Neuron (in vitro differentiated cells): Measurements from ENCODE around the gene TMEM45B.
"Not testable (repeated sequence)": the region's sequence is repeated elsewhere in the genome, so short reads cannot be mapped to it uniquely, and the experiment has no call there.

Experiments
- H2AFZ ChIP-seq: one replicate; pipeline ENCODE4 v1.6.1; 2013; ENCODE audit warnings: low read depth, mild to moderate bottlenecking, inconsistent platforms, low read length, moderate library complexity
- H3K27me3 ChIP-seq: one replicate; pipeline ENCODE4 v1.6.1; 2013; ENCODE audit warnings: low read length; ENCODE audit not compliant: insufficient read depth
- H3K36me3 ChIP-seq: one replicate; pipeline ENCODE4 v1.6.1; 2013; ENCODE audit warnings: low read length; ENCODE audit not compliant: insufficient read depth
- H3K4me1 ChIP-seq: one replicate; pipeline ENCODE4 v1.6.1; 2013; ENCODE audit warnings: low read length; ENCODE audit not compliant: insufficient read depth
- H3K4me3 ChIP-seq: 2 replicates; pipeline ENCODE4 v1.5.1; 2013; ENCODE audit warnings: mild to moderate bottlenecking, low read length, moderate library complexity
- H3K9me3 ChIP-seq: one replicate; pipeline ENCODE4 v1.6.1; 2013; ENCODE audit warnings: low read length

The TMEM45B gene

DNA sequence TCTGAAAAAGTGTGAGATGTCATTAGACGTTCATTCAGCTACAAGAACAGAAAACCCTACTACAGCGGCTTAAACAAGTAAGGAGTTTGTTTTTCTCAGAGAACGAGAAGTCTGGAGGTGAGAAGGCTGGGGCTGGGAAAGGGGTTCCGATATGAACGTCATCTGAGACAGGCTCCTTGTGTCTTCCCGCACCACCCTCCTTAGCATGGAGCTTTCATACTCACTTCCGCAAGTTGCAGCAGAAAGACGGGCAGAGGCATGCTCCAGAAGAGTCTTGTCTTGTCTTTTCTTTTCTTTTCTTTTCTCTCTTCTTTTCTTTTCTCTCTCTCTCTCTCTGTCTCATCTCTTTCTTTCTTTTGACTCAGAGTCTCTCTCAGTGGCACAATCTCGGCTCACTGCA lies 3.6 kb downstream of the TMEM45B start:
- Histone ChIP-seq H3K36me3 (no peaks in the 10 kb centered on the region), H3K27me3 (peaks cover 5% of the 10 kb centered on the region), H3K9me3 (no peaks in the 10 kb centered on the region), H2AFZ (no peak overlapping the region), H3K4me3 (no peak overlapping the region), H3K4me1 (no peaks in the 10 kb centered on the region)

DNA sequence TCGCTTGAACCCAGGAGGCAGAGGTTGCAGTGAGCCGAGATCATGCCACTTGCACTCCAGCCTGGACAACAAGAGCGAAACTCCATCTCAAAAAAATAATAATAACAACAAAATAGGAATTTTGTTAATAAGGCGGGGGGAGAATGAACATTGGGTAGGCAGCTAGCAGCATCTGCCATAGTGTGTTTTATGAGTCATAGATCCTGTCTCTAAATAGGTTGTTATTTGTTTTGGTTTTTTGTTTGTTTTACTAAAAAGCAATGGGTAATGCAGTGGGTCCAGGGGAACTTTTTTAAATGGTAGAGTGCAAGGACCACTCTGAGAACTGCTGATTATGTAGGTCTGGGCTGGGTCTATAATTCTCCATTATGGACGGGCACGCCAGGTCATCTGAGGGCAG lies 4.6 kb downstream of the TMEM45B start:
- H3K4me1 ChIP-seq, H2AFZ ChIP-seq: not testable (repeated sequence)

DNA sequence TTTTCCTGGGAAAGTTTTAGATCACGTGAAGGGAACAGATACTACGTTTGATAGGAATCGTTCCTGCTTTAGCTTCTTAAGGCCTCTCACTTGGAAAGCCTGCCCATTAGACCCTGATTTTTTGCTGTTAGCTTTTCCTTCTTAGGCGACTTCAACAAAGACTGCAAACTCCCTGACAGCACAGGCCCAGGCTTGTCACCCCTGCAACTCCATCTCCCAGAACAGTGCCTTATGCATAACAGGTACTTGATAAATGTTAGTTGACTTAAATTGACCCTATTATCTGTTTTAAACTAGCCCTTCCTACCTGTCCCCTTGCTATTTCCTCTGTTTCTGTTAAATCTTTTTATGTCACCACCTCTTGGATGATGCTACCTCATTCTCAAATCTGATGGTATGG lies 7.6 kb downstream of the TMEM45B start:
- not testable (repeated sequence) for H3K9me3 ChIP-seq, H2AFZ ChIP-seq, H3K27me3 ChIP-seq, H3K4me1 ChIP-seq, H3K4me3 ChIP-seq, H3K36me3 ChIP-seq

More for the DNA sequence above, 4.6 kb downstream of the TMEM45B start:
- H3K36me3 ChIP-seq, H3K27me3 ChIP-seq, H3K4me3 ChIP-seq, H3K9me3 ChIP-seq: not testable (repeated sequence)

DNA sequence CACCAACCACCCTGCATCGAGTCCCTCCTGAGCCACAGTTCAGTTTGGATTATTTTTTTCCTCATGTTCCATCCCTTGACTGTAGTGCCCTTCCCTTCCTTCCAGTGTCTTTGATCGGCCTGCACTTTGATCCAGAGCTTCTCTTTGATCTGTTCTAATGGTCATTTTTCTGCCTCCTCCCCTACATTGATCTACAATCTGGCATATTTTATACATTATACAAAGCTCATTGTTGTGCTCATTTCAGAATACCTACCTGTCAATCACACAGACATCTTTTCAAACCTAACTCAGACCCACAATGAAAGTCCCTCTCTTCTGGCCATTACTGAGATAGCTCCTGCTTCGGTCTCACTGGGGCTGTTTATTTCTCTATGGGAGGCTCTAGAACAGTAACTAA lies 8.2 kb downstream of the TMEM45B start:
- not testable (repeated sequence) for H3K9me3 ChIP-seq, H3K4me1 ChIP-seq, H3K27me3 ChIP-seq, H3K36me3 ChIP-seq, H2AFZ ChIP-seq, H3K4me3 ChIP-seq

DNA sequence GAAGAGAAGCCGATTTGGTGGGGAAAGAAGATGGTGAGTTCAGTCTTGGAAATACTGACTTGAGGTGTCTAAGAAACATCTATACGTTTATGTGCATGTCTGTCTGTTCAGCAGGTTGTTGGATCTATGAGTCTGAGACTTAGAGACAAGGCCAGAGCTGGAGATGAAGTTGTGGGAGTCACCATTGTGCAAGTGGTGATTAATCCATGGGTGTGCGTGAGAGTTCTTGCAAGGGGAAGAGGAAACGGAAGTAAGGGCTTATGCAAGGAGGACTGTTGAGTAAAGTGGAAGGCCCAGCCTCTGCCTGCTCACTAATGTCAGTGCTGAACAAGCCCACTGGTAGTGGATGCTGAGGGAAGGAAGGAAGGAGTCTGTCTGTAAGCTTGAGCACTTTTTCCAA lies 9.7 kb downstream of the TMEM45B start:
- H3K4me1 ChIP-seq: no peaks in the 10 kb centered on the region
- H3K36me3 ChIP-seq: no peaks in the 10 kb centered on the region
- H2AFZ ChIP-seq: no peak overlapping the region
- no peaks in the 10 kb centered on the region for H3K9me3 ChIP-seq
- no peaks in the 10 kb centered on the region for H3K27me3 ChIP-seq
- H3K4me3 ChIP-seq: no peak overlapping the region

DNA sequence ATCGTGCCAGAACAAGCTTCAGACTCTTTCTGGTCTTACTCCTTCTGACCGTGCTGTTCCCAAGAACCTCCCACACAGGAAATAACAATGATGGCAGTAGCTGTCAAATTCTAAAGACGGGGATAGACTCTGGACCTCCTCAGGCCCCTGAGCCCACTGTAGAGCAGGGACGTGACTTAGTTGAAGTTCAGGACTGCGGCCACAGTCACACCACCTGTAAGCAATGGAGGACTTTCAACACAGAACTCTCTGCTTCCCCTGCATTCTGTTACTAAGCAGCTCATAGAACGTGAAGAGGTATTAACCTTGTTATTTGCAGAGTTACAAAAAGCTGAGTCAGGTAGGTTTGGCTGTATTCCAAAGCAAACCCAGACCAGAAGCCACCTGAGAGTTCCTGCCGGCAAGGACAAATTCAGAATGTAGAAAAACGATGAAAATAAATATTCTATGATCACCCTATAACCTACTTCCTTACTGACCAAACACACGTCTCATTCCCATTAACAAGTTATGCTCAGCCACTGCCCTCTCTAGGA lies 12.7 kb downstream of the TMEM45B start:
- Histone ChIP-seq H3K27me3 (no peaks in the 10 kb centered on the region), H3K4me1 (no peaks in the 10 kb centered on the region), H3K9me3 (no peaks in the 10 kb centered on the region), H3K36me3 (no peaks in the 10 kb centered on the region), H3K4me3 (no peak overlapping the region), H2AFZ (no peak overlapping the region)

DNA sequence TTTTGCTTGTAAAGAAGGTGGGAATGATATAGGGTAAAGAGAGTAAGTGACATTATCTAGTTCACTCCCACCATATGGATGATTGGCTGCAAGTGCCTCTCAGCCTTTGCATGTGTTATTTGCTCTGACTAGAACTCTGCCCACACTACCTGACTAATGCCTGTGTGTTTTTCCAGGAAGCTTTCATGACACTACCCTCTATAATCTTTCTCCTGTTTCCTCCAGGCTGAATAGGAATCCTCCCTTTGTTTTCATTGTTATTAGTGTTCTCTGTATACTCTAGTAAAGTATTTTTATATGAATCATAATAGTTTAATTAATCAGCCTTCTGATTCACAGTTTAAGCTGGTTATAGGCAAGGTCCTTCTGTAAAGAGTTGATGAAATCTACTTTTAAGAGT lies 13.8 kb downstream of the TMEM45B start:
- not testable (repeated sequence) for H3K36me3 ChIP-seq, H3K9me3 ChIP-seq, H3K27me3 ChIP-seq, H3K4me1 ChIP-seq, H2AFZ ChIP-seq, H3K4me3 ChIP-seq

DNA sequence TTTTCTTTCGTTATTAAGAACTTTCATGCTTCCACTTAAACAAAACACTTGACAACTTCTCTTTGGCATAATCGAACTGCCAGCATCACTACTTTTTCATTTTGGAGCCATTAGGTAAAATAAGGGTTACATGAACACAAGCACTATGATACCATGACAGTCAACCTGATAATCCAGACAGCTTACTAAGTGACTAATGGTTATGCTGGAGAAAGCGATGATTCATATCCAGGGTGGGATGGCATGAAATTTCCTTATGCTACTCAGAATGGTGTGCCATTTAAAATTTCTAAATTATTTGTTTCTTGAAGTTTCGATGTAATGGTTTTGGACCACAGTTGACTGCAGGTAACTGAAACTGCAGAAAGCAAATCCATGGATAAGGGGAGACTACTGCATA lies 15.6 kb downstream of the TMEM45B start:
- H3K9me3 ChIP-seq, H3K27me3 ChIP-seq, H2AFZ ChIP-seq, H3K36me3 ChIP-seq, H3K4me3 ChIP-seq, H3K4me1 ChIP-seq: not testable (repeated sequence)

DNA sequence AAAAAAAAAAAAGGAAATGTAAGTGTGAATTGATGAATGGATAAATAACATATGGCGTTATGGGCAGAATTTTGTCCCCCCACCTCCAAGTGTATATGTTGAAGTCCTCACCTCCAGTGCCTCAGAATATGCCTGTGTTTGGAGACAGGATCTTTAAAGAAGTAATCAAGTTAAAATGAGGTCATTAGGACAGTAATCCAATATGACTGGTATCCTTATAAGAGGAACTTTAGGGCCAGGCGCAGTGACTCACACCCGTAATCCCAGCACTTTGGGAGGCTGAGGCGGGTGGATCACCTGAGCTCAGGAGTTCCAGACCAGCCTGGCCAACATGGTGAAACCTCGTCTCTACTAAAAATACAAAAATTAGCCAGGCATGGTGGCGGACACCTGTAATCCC lies 17.6 kb downstream of the TMEM45B start:
- H3K4me1 ChIP-seq, H3K27me3 ChIP-seq, H3K4me3 ChIP-seq, H2AFZ ChIP-seq, H3K36me3 ChIP-seq, H3K9me3 ChIP-seq: not testable (repeated sequence)

DNA sequence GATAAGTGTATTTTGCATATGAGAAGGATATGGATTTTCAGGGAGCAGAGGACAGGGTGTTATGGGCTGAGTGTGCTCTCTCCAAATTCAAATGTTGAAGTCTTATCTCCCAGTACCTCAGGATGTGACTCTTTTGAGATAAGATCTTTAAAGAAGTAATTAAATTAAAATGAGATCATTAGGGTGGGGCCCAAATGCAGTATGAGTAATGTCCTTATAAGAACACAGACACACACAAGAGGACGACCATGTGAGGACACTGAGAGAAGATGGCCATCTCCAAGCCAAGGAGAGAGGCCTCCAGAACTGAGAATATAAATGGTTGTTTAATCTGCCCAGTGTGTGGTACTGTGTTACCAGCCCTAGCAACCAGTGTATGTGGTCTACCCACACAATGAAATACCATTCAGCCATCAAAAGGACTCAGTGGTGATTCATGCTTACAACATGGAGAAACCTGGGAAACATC lies 20.8 kb downstream of the TMEM45B start:
- not testable (repeated sequence) for H3K4me1 ChIP-seq, H3K4me3 ChIP-seq, H3K27me3 ChIP-seq, H2AFZ ChIP-seq, H3K36me3 ChIP-seq, H3K9me3 ChIP-seq

DNA sequence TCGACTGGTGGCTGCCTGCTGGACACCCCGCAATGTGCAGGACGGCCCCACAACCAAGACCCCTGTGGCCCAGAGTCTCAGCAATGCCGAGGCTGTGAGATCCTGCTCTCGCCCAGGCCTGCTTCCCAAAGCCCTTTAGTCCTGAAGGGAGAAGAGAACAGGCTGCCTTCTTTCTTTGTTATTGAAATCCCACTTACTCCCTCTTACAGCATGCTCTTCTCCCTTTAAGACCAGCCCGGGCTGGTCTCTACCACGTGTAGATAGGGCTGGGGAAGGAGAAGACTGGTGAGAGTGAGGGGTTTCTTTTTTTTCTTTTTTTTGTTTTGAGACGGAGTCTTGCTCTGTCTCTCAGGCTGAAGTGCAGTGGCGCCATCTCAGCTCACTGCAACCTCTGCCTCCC lies 21.3 kb downstream of the TMEM45B start:
- no peaks in the 10 kb centered on the region for H3K27me3 ChIP-seq
- no peaks in the 10 kb centered on the region for H3K9me3 ChIP-seq
- no peaks in the 10 kb centered on the region for H3K4me1 ChIP-seq
- no peaks in the 10 kb centered on the region for H3K36me3 ChIP-seq
- no peak overlapping the region for H2AFZ ChIP-seq
- no peak overlapping the region for H3K4me3 ChIP-seq

DNA sequence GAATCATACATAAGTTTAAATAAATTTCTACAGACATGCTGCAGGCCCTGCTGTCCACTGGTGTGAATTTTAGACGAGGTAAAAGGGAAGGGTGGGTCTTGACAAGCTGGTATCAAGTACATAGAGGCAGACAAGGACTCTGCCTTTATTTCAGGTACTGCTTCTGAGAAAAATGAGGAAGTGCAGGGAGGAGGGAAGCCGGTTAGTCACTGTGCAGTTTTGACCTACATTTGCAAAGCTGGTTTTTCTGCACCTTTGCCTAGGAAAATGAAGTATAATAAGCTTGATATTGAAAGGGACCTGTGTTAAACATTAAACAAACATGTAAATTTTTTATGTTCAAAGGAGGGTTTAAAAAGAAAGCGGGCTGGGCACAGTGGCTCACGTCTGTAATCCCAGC lies 24.6 kb downstream of the TMEM45B start:
- H3K36me3 ChIP-seq: no peaks in the 10 kb centered on the region
- no peak overlapping the region for H2AFZ ChIP-seq
- H3K27me3 ChIP-seq: no peaks in the 10 kb centered on the region
- no peak overlapping the region for H3K4me3 ChIP-seq
- H3K9me3 ChIP-seq: no peaks in the 10 kb centered on the region
- H3K4me1 ChIP-seq: no peaks in the 10 kb centered on the region

DNA sequence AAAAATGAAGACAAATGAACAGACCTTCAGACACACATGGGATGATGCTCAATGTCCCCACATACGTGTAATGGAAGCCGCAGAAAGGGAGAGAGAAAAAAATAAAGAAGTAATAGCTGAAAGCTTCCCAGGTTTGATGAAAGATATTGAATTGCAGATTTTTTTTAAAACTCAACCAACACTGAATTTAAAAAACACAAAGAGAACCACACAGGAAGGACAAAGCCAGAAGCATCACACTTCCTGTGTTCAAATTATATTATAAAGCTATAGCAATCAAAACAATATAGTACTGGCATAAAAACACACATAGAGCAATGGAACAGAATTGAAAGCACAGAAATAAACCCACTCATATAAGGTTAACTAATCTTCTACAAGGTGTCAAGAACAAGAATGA lies 26.5 kb downstream of the TMEM45B start:
- H2AFZ ChIP-seq: no peak overlapping the region
- H3K4me3 ChIP-seq: no peak overlapping the region
- no peaks in the 10 kb centered on the region for H3K9me3 ChIP-seq
- no peaks in the 10 kb centered on the region for H3K36me3 ChIP-seq
- no peaks in the 10 kb centered on the region for H3K4me1 ChIP-seq
- H3K27me3 ChIP-seq: no peaks in the 10 kb centered on the region

DNA sequence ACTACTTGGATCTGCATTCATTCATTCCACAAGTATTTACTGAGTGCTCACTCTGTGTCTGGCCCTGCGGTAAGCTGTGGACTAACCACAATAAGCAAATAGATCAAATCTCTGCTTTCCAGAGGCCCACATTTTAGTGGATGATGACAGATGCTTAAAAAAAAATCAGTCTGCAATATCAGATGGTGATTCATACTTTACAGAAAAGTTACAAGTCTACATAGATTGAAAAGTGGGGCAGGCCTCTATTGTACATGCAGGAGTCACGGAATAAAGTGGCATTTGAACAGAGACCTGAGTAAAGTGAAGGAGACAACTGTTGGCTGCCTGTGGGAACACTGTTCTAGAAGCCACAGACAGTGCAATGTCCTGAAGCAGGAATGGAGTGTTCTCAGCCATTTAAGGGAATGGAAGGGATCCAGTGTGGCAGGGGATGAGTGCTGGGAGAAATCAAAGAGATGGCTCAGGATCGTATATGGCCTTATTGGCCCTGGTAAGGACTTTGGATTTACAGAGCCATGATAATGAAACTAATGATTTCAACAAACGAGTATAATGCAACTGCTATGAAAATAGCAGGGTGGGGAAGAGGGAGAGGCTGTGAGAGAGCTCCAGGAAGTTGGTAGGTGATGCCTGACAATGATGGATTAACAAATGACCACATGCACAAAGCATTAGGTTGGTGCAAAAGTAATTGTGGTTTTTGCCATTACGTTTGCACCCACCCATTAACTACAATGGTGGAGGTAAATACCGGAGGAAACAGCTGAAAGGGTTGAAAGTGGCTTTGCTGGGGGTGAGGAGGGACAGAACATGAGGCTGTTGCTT lies 31.1 kb downstream of the TMEM45B start:
- H3K36me3 ChIP-seq: no peaks in the 10 kb centered on the region
- no peak overlapping the region for H2AFZ ChIP-seq
- no peak overlapping the region for H3K4me3 ChIP-seq
- no peaks in the 10 kb centered on the region for H3K9me3 ChIP-seq
- H3K27me3 ChIP-seq: no peaks in the 10 kb centered on the region
- no peaks in the 10 kb centered on the region for H3K4me1 ChIP-seq
